ENCODE data around the gene SH3D19. TPM values are rescaled to one million over a fixed set of nuclear protein-coding genes. Genes with fewer than 3 reads are reported as not detected.
"Not testable (repeated sequence)": the region's sequence is repeated elsewhere in the genome, so short reads cannot be mapped to it uniquely, and the experiment has no call there.

The SH3D19 gene
- total and polyA plus RNA-seq, 2 experiments from 2014 or later, result 28.2 to 54.7 TPM

- 83% methylated on average over 2 of the region's 2 CpGs for WGBS (ENCODE audit: low lambda C conversion rate, missing lambda C conversion rate)
Measured at GRCh38 chr4:151143162-151143561, 182.2 kb downstream of the SH3D19 start.

GRCh38 chr4:151142758-151143157 lies 182.6 kb downstream of the SH3D19 start:
- WGBS (ENCODE audit: low lambda C conversion rate, missing lambda C conversion rate), result 93% methylated on average over 1 of the region's 1 CpG
- Histone ChIP-seq H3K9me2 (replicated peaks; ENCODE audit: insufficient read depth) (no peaks in the 10 kb centered on the region), H3K27me3 (no peaks in the 10 kb centered on the region), H3K9me3 (ENCODE audit: low read depth) (no peaks in the 10 kb centered on the region), H3K4me2 (no peak overlapping the region), H3K27ac (no peak overlapping the region), H2AFZ (no peak overlapping the region), H3K79me2 (no peaks in the 10 kb centered on the region), H3K4me1 (ENCODE audit: insufficient read depth) (no peaks in the 10 kb centered on the region), H3K4me3 (no peak overlapping the region), H3K36me3 (replicated peaks; ENCODE audit: insufficient read depth, low read depth) (no peaks in the 10 kb centered on the region), H4K20me1 (ENCODE audit: insufficient read depth, poor library complexity, severe bottlenecking) (no peaks in the 10 kb centered on the region)
- TF ChIP-seq EZH2 (IDR thresholded peaks at IDR 0.05; ENCODE audit: borderline replicate concordance) (no peak), CTCF (IDR thresholded peaks at IDR 0.05; ENCODE audit: poor library complexity) (no peak), EZH2phosphoT487 (IDR thresholded peaks at IDR 0.05; ENCODE audit: low read depth, severe bottlenecking, unreplicated experiment) (no peak)
- DNase-seq (ENCODE audit: low spot score), result no peak

More at GRCh38 chr4:151143162-151143561, 182.2 kb downstream of the SH3D19 start:
- Histone ChIP-seq H4K20me1 (ENCODE audit: insufficient read depth, poor library complexity, severe bottlenecking) (no peaks in the 10 kb centered on the region), H3K4me2 (no peak overlapping the region), H2AFZ (no peak overlapping the region), H3K9me3 (ENCODE audit: low read depth) (no peaks in the 10 kb centered on the region), H3K9me2 (replicated peaks; ENCODE audit: insufficient read depth) (no peaks in the 10 kb centered on the region), H3K4me1 (ENCODE audit: insufficient read depth) (no peaks in the 10 kb centered on the region), H3K27ac (no peak overlapping the region), H3K36me3 (replicated peaks; ENCODE audit: insufficient read depth, low read depth) (no peaks in the 10 kb centered on the region), H3K27me3 (no peaks in the 10 kb centered on the region), H3K4me3 (no peak overlapping the region), H3K79me2 (no peaks in the 10 kb centered on the region)
- no peak for DNase-seq (ENCODE audit: low spot score)
- TF ChIP-seq CTCF (IDR thresholded peaks at IDR 0.05; ENCODE audit: poor library complexity) (no peak), EZH2 (IDR thresholded peaks at IDR 0.05; ENCODE audit: borderline replicate concordance) (no peak), EZH2phosphoT487 (IDR thresholded peaks at IDR 0.05; ENCODE audit: low read depth, severe bottlenecking, unreplicated experiment) (no peak)

DNA sequence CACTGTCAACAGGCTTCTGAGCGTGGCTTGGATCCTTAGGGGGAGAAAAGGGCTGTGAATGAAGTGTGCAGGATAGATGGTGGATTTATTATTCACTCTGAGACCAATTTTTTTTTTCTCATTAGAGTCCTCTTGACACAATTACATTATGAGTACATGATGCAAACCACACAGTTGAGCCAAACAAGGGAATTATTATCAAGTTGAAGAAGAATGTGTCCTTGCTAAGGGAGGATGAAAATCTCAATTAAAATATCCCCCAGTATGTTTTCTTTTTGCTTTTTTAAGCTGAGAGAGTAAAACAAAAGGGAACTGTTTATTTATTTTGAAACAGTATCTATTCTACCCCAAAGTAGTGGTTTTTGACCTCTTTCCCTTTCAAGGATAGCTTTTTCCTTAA lies 185.6 kb downstream of the SH3D19 start:
- H3K4me2 ChIP-seq, result no peak overlapping the region
- no peaks in the 10 kb centered on the region for H3K36me3 ChIP-seq (replicated peaks; ENCODE audit: insufficient read depth, low read depth)
- H3K79me2 ChIP-seq, result no peaks in the 10 kb centered on the region
- no peak for TF ChIP-seq EZH2phosphoT487 (IDR thresholded peaks at IDR 0.05; ENCODE audit: low read depth, severe bottlenecking, unreplicated experiment)
- TF ChIP-seq EZH2 (IDR thresholded peaks at IDR 0.05; ENCODE audit: borderline replicate concordance), result no peak
- no peak for TF ChIP-seq CTCF (IDR thresholded peaks at IDR 0.05; ENCODE audit: poor library complexity)
- no peak overlapping the region for H3K4me3 ChIP-seq
- H3K4me1 ChIP-seq (ENCODE audit: insufficient read depth), result no peaks in the 10 kb centered on the region
- no peaks in the 10 kb centered on the region for H3K9me2 ChIP-seq (replicated peaks; ENCODE audit: insufficient read depth)
- WGBS (ENCODE audit: low lambda C conversion rate, missing lambda C conversion rate), result 82% methylated on average over 1 of the region's 1 CpG
- H3K27me3 ChIP-seq, result no peaks in the 10 kb centered on the region
- no peak for DNase-seq (ENCODE audit: low spot score)
- no peak overlapping the region for H3K27ac ChIP-seq
- no peaks in the 10 kb centered on the region for H3K9me3 ChIP-seq (ENCODE audit: low read depth)
- H4K20me1 ChIP-seq (ENCODE audit: insufficient read depth, poor library complexity, severe bottlenecking), result no peaks in the 10 kb centered on the region
- no peak overlapping the region for H2AFZ ChIP-seq

DNA sequence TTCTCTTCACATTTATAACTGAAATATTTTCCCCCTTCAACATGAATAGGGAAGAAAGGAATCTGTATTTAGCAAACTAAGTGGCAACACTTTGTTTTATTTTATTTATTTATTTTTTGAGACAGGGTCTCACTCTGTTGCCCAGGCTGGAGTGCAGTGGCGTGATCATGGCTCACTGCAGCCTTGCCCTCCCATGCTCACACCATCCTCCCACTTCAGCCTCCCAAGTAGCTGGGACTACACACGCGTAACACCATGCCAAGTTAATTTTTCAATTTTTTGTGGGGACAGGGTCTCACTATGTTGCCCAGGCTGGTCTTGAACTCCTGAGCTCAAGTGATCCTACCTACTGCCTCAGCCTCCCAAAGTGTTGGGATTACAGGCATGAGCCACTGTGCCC lies 189.4 kb downstream of the SH3D19 start:
- 100% methylated on average over 3 of the region's 3 CpGs for WGBS (ENCODE audit: low lambda C conversion rate, missing lambda C conversion rate)
- H3K4me2 ChIP-seq; H3K79me2 ChIP-seq; H3K9me3 ChIP-seq (ENCODE audit: low read depth); H3K27me3 ChIP-seq; H3K9me2 ChIP-seq (replicated peaks; ENCODE audit: insufficient read depth); H3K27ac ChIP-seq; H3K4me1 ChIP-seq (ENCODE audit: insufficient read depth); DNase-seq (ENCODE audit: low spot score); H4K20me1 ChIP-seq (ENCODE audit: insufficient read depth, poor library complexity, severe bottlenecking); H2AFZ ChIP-seq; H3K4me3 ChIP-seq; H3K36me3 ChIP-seq (replicated peaks; ENCODE audit: insufficient read depth, low read depth): not testable (repeated sequence)

Measured in hepatocyte (in vitro differentiated cells).